Measurements from ENCODE around the gene MRPL39. TPM values are rescaled to one million over a fixed set of nuclear protein-coding genes. Genes with fewer than 3 reads are reported as not detected.

MRPL39 gene
- polyA plus RNA-seq, 3 donors: 23.1 to 26.5 (median 24.1) TPM

DNA sequence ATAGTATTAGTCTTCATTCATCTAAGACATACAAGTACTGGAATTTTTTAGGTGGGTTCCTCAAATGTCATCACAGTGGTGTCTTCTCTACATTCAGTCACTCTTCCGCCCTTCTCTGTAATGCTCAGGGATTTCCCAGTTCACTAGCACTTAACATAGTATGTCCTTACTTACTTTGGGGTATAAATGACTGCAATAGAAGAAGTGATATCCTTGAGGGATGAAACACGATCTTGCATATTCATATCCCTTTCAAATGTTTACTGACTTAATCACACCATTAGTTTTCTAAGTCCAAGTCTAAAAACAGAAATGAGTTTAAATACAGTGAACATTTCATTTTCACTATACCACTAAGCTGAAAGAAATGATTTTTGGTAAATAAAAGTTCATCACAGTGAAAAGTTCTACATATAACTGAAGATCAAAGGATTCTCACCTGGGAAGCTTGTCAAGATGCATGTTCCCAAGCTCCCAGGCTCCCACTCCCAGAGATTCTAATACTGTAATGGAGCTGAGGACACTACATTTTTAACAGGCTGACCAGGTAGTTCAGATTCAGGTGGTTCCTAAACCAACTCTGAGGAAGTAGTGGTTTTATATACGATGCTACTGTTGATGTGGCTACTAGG lies 29.7 kb downstream of the MRPL39 start:
- WGBS, 3 donors: 88 to 90% (median 89%) methylated on average over 3 of the region's 3 CpGs
- H3K27ac ChIP-seq (ENCODE audit: low read depth, low read length): no peak overlapping the region

DNA sequence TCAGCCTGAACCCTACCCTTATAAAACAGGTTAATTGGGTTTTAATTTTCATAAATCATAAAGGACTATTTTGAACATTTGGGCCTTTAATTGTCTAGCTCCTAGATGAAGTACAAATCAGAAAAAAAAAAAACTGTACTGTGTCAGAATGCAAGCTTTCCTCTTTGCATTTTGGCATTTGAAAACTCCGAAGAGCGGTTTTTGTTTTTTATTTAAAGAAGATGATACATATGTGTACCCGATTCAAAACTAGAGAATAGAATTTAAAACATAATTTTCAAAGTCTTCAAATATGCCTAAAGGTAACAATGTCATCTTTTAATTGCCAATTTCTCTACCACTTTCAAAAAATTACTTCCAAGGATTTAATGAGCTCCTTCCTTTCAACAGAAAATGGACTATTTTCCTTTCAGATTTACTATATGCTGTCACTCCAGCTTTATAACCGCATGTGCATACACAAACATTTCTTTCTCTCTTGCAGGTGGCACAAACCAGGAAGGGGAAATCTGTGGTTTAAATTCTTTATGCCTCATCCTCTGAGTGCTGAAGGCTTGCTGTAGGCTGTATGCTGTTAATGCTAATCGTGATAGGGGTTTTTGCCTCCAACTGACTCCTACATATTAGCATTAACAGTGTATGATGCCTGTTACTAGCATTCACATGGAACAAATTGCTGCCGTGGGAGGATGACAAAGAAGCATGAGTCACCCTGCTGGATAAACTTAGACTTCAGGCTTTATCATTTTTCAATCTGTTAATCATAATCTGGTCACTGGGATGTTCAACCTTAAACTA lies 33.7 kb downstream of the MRPL39 start:
- WGBS, 3 donors: 51 to 67% (median 53%) methylated on average over 6 of the region's 6 CpGs
- no peak overlapping the region for H3K27ac ChIP-seq (ENCODE audit: low read depth, low read length)

DNA sequence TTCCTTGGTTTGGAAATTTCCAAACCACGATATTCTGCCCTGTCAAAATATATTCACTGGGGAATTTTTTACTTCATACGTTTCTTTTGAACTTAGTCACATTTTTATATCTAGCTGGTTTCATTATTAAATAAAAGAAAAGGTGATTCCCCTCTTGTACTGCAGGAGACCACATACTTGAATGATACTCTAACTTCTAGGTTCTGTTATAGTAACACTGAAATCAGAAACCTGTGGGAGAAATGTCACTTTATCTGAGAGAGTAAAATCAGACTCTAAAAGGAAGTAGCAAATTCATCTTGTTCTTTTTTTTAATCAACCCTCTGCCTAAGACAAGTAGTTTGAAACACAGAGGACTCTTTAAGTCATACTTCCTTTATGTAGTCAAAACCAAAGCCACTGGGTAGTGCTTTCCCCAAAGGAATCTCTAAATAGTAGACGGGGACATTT lies 34.4 kb downstream of the MRPL39 start:
- 40 to 66% (median 56%) methylated on average over 3 of the region's 3 CpGs for WGBS, 3 donors
- H3K27ac ChIP-seq (ENCODE audit: low read depth, low read length): no peak overlapping the region

DNA sequence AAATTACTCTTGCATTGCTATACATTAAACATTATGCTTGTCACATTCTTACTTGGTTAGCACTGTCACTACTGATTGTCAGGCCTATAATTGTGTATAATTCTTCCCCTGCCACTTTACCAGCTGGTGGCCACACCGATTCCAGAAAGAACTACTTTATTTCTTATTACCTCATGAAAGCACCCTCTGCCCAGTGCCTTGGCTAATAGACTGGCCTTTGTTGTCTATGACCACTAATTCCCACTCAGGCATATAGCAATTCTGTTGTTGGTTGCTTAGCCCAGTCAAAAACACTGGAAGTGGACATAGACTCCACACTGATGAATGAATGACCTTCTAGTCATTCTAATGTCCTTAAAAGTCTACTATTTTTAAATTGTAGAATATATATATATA lies 35.6 kb downstream of the MRPL39 start:
- H3K27ac ChIP-seq (ENCODE audit: low read depth, low read length): no peak overlapping the region
- WGBS, 3 donors: 90 to 95% (median 94%) methylated on average over 1 of the region's 1 CpG

DNA sequence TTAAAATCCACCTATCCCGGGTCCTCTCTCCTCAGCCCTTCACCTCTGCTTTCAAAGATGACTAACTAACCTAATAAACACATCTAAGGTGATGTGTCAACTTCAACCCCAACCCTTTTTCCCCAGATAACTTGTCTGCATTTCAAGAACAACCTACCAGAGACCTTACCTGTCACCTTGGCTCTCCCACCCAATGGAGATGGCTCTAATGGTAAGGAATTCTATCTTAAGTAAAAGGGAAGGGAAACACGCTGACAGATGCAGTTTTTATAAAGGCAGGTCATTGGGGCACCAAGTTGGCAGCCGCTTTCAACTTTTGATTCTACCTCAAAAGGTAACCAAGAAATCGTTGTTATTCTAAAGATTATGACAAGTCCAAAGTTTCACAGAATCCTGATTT lies 37.6 kb downstream of the MRPL39 start:
- 87 to 97% (median 92%) methylated on average over 4 of the region's 4 CpGs for WGBS, 3 donors
- no peak overlapping the region for H3K27ac ChIP-seq (ENCODE audit: low read depth, low read length)

DNA sequence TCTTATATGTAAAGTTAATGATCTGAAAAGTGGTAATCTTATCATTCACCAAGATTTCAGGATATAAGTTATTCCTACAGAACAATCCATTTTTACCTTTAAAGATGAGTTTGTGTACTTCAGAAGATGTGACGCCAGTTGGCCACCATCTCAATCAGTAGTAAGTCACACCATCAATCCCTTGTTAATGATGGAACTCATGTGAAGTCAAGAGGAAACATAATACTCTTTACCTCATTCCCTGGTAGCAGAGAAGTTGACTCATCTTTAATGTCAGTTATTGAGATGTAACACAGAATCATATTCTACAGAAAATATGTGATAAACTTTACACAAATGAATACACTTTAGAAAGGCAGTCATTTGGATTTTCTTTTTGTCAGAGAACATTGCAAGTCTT lies 38.2 kb downstream of the MRPL39 start:
- 90 to 93% (median 92%) methylated on average over 1 of the region's 1 CpG for WGBS, 3 donors
- H3K27ac ChIP-seq (ENCODE audit: low read depth, low read length): no peak overlapping the region

DNA sequence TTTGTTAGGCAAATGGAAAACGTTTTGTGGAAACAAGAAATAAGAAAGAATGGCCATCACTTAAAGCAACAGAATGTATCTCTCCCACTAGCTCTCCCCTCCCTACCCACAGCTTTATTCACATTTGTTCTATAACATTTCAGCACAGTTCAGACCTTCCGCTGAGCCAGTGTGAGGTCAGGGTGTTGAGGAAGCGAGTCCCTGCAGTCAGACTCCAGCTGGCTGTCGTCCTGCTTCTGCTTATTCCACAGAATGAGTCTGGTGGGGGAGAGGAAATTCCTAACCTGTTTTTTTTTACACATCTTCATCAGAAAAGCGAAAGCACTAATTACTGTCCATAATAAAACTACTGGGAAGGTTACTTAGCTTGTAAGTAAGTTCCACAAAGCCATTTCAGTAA lies 39.0 kb downstream of the MRPL39 start:
- 13 to 62% (median 16%) methylated on average over 5 of the region's 5 CpGs for WGBS, 3 donors
- no peak overlapping the region for H3K27ac ChIP-seq (ENCODE audit: low read depth, low read length)

DNA sequence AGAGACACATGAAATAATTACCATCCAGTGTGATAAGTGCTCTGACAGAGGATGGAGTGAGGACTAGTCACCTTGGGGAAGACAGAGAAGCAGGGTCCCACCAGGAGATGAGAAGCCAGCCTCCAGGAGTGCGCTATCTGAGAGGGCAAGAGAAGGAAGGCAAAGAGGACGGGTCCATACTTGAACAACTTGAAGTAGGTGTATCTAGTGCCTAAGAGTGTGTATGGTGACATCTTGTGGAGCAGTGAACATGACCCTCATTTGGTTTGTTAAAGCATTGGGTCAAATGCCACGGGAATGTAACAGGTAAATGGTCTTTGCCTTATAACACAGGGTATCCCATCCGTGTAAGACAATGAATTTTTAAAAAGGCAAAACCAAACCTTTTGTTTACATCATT lies 39.8 kb downstream of the MRPL39 start:
- H3K27ac ChIP-seq (ENCODE audit: low read depth, low read length): no peak overlapping the region
- WGBS, 3 donors: 87 to 88% (median 87%) methylated on average over 4 of the region's 4 CpGs

DNA sequence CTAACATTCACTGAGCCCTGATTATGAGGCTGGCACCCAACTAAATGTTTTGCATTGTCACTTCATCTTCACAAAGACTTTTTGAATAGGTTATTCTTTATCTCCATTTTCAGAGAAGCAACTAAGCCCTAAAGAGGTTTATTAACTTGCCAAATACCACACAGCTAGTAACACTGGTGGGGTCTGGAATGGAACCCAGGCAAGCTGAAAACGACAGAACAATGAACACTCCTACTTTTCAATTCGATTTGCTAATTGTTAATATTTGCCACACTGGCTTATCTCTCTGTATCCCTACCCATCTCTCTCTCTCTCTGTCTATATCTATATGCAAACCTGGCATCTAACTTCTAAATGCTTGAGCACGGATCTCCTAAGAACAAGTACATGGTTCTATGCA lies 40.6 kb downstream of the MRPL39 start:
- 77 to 93% (median 85%) methylated on average over 3 of the region's 3 CpGs for WGBS, 3 donors

DNA sequence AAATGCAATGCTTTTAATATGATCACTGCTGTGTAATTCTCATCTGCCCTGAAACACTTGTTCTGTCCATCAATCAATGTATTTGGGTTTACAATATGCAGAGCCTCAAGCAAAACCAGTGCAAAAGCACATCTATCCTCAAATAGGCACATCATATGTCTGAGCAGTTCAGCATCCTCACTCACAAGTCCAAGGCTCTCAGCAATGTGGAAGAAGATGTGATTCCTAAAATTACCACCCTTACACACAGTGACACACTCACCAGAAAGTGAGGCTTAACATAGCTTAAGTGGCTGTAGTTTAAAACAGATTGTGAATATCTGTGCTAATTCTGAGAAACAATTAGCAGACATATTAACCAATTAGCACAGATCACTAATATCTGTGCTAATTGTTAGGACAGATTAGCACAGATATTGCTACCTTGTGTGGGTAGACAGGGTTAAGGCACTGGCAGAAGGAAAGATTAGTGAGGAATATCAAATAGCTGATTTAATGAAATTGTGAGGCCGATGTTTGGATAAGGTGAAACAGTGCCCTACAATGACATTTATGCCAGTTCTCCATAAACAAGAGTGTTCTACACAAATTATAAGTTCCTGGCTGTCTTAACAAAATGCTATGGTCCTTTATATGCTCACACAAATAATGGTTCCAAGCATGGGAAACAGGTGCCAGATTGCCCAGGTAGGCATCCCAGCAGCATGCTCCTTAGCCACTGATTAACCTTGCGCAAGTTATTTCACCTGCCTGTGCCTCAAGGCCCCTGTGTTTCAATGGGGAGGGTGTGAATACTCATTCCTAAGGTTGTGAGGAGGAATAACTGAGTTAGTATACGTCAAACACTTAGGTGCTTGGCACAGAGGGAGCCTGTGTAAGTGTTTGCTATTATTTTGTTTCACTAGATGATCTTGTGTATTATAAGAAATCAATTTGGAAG lies 41.7 kb downstream of the MRPL39 start:
- 89 to 96% (median 94%) methylated on average over 3 of the region's 3 CpGs for WGBS, 3 donors
- no peak overlapping the region for H3K27ac ChIP-seq (ENCODE audit: low read depth, low read length)

More for the DNA sequence above, 40.6 kb downstream of the MRPL39 start:
- no peak overlapping the region for H3K27ac ChIP-seq (ENCODE audit: low read depth, low read length)

DNA sequence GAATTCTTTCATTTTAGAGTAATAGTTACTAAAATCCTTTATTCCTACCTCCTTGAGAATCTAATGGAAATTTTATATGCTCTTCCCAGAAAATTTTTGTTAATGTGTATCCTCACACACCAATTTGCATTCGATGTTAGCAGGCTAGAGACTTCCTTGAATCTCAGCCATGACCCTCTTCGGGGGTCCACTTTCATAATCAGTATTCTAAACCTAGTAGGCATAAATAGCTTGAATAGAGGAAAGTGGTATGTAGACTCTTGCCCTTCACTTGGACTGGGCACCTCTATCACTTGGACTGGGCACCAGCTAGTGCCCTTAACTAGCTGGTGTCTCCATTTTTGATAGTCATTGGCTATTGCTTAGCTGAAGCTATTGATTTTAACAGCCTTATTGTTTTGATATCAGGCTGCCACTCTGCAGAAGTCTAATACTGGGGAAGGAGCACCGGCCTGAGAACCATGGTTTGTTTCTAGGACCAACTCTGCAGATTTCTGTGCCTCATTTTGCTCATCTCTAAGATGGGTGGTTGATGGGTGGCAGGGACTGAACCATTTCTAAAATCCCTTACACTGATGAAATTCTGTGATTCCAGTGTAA lies 42.8 kb downstream of the MRPL39 start:
- H3K27ac ChIP-seq (ENCODE audit: low read depth, low read length): no peak overlapping the region
- WGBS, 3 donors: 88 to 93% (median 91%) methylated on average over 3 of the region's 3 CpGs

DNA sequence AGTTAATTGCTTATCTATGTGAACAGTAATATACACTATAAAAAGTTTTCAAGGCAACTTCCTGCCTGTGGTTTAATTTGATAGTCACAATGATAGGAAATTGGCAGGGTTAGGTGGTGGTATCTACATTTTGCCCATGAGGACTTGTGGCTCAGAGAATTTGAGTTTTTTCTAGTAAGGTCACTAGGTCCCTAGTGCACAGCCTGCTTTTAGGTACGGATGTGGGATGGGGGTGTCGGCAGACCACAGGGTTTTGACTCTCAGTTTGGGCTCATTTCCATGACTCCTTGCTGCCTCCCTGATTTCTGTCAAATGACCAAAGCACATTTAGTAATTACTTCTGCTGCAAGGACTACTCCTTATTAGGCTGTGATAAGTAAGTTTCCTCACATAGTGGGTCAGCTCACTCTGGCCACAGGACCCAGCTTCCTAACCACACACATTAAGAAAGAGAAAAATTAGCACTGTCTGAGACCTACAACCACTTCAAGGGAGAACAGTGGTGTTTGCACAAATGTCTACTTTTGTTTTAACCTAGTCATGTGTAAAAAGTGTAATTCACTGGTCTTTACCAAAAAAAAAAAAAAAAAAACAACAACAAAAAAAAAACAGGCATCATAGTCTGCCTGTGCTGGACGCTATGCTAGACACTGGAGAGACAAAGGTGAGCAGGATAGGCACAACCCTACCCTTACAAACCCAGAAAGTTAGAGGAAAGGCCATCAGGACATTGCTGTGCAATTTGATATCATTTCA lies 43.7 kb downstream of the MRPL39 start:
- no peak overlapping the region for H3K27ac ChIP-seq (ENCODE audit: low read depth, low read length)

DNA sequence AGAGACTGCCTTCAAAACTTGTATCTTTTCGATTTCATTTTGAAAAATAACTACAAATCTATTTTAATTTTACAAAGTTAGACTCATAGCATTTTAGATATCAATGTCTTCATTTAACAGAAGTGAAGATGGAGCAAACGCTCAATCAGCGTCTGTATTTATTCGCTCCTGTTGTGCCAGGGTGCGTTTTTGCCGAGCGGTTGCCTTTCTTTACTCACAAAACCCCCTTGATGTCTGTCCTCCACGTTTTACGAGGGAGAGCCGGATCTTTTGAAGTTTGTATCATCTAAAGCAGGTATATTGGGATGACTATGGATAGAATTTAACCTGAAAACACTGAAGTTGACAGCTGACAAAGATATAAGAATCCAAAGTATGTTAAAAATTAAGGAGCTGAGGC lies 44.6 kb downstream of the MRPL39 start:
- 50 to 86% (median 53%) methylated on average over 10 of the region's 10 CpGs for WGBS, 3 donors
- no peak overlapping the region for H3K27ac ChIP-seq (ENCODE audit: low read depth, low read length)

More for the DNA sequence above, 43.7 kb downstream of the MRPL39 start:
- 50 to 83% (median 71%) methylated on average over 3 of the region's 3 CpGs for WGBS, 3 donors

DNA sequence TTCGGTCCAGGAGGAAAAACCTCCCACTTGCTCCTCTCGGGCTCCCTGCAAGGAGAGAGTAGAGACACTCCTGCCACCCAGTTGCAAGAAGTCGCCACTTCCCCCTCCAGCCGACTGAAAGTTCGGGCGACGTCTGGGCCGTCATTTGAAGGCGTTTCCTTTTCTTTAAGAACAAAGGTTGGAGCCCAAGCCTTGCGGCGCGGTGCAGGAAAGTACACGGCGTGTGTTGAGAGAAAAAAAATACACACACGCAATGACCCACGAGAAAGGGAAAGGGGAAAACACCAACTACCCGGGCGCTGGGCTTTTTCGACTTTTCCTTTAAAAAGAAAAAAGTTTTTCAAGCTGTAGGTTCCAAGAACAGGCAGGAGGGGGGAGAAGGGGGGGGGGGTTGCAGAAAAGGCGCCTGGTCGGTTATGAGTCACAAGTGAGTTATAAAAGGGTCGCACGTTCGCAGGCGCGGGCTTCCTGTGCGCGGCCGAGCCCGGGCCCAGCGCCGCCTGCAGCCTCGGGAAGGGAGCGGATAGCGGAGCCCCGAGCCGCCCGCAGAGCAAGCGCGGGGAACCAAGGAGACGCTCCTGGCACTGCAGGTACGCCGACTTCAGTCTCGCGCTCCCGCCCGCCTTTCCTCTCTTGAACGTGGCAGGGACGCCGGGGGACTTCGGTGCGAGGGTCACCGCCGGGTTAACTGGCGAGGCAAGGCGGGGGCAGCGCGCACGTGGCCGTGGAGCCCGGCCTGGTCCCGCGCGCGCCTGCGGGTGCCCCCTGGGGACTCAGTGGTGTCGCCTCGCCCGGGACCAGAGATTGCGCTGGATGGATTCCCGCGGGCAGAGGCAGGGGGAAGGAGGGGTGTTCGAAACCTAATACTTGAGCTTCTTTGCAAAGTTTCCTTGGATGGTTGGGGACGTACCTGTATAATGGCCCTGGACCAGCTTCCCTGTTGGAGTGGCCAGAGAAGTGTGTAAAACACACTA lies 45.3 kb downstream of the MRPL39 start:
- no peak overlapping the region for H3K27ac ChIP-seq (ENCODE audit: low read depth, low read length)
- WGBS, 3 donors: 1 to 5% (median 2%) methylated on average over 60 to 74 of the region's 74 CpGs

DNA sequence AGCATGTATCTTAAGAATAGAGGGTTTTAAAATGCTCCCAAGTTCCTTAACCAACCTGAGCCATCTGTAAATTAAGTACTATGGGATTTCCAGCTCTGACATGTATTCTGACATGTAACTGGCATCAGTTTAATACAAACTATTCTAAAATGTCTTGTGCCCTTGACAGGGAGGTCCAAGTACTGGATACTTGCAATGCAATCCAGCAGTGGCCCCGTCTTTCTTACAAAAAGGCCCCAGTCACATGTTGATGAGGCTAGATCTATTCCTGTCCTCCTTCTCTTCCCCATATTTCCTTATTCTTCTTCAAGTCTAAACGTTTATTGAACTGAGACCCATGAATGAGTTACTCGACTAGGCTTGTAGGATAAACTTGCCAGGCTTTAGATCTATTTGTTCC lies 46.4 kb downstream of the MRPL39 start:
- 69 to 87% (median 74%) methylated on average over 3 of the region's 3 CpGs for WGBS, 3 donors
- H3K27ac ChIP-seq (ENCODE audit: low read depth, low read length): no peak overlapping the region

DNA sequence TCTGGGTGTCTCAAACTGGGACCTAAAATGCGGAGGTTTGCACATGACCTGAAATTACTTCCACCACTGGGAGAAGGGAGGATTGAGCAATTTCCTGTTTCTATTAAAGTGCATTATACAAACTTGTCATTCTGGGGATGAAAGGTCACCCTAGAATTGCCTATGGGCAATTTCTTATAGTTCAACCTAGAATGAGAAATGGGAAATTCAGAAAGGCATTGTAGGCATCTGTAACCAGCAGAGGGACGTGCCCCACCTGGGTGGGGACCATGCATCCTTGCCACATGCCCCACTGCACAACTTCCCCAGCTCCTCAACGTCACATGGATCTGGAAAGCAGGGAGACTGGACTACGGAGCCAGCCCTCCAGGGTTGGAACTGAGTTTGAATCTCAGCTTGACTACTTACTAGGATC lies 47.0 kb downstream of the MRPL39 start:
- H3K27ac ChIP-seq (ENCODE audit: low read depth, low read length): no peak overlapping the region

DNA sequence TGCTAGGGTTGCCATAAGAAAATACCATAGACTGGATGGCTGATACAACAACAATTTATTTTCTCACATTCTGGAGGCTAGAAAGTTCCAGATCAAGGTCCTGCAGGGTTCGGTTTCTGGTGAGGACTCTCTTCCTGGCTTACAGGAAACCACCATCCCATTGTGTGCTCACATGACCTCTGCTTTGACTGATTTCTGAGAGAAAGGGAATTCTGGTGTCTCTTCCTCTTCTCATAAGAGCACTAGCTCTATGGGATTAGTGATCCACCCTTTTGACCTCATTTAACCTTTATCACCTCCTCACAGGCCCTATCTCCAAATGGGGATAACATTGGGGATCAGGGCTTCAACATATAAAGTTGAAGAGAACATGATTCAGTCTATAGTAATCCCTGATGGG lies 47.5 kb downstream of the MRPL39 start:
- no peak overlapping the region for H3K27ac ChIP-seq (ENCODE audit: low read depth, low read length)
- WGBS, 3 donors: 27 to 83% (median 38%) methylated on average over 1 of the region's 1 CpG

More for the DNA sequence above, 47.0 kb downstream of the MRPL39 start:
- 63 to 90% (median 68%) methylated on average over 4 of the region's 4 CpGs for WGBS, 3 donors

All from adipose tissue (tissue), 3 donors.